HG03135 (cell line): ENCODE measurements around the gene USP32.
A peak's percentile ranks its signal among the peaks of the same experiment; 100 is the strongest.
"Not testable (repeated sequence)": the region's sequence is repeated elsewhere in the genome, so short reads cannot be mapped to it uniquely, and the experiment has no call there.

ENCODE experiments used
- ATAC-seq: cut with Tn5 transposase; IDR thresholded peaks from one replicate; pipeline ENCODE4 v1.9.1; 2021; ENCODE audit warnings: mild to moderate bottlenecking, moderate library complexity; ENCODE audit not compliant: unreplicated experiment

The USP32 gene, protein sequence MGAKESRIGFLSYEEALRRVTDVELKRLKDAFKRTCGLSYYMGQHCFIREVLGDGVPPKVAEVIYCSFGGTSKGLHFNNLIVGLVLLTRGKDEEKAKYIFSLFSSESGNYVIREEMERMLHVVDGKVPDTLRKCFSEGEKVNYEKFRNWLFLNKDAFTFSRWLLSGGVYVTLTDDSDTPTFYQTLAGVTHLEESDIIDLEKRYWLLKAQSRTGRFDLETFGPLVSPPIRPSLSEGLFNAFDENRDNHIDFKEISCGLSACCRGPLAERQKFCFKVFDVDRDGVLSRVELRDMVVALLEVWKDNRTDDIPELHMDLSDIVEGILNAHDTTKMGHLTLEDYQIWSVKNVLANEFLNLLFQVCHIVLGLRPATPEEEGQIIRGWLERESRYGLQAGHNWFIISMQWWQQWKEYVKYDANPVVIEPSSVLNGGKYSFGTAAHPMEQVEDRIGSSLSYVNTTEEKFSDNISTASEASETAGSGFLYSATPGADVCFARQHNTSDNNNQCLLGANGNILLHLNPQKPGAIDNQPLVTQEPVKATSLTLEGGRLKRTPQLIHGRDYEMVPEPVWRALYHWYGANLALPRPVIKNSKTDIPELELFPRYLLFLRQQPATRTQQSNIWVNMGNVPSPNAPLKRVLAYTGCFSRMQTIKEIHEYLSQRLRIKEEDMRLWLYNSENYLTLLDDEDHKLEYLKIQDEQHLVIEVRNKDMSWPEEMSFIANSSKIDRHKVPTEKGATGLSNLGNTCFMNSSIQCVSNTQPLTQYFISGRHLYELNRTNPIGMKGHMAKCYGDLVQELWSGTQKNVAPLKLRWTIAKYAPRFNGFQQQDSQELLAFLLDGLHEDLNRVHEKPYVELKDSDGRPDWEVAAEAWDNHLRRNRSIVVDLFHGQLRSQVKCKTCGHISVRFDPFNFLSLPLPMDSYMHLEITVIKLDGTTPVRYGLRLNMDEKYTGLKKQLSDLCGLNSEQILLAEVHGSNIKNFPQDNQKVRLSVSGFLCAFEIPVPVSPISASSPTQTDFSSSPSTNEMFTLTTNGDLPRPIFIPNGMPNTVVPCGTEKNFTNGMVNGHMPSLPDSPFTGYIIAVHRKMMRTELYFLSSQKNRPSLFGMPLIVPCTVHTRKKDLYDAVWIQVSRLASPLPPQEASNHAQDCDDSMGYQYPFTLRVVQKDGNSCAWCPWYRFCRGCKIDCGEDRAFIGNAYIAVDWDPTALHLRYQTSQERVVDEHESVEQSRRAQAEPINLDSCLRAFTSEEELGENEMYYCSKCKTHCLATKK (N-terminal part only)

DNA sequence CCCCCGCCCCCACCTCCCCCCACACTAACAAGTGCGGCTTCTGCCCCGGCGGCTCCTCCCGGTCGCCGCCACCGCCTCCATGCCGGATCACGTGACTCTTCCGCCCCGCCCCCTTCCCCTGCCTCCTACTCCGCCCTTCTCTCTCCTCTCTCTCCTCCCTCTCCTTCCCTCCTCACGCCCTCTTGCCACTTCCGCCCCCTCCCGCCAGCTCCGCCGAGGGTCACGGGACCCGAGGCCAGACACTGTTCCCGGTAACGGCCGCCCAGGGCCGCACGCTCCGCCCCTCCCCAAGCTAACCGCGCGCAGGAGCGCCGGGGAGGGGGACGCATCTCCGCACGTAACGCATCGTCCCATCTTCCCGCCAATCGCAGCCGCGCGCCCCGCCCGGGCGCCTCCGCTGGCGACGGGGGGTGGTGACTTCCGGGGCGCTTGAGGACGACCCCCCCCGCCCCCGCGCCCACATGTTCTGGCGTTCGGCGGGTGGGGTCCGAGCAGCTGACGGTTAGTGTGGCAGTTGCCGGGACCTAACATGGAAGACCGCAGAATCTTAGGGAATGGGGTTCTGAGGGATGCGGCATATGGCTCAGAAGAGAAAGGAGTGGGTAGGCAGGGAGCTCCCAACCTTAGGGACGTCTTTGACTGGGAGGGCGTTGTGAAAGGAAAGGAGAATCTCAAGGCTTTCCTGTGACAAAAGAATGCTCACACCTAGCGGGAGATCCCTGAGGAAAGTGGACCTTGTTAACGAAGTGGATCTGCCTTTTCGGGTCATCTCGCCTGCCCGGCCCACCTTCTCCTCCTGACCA is at the start of gene USP32:
TSS of gene USP32 (minus strand) at position 92 of the 803 bp plus-strand sequence. CDS start 194 bp downstream, outside the sequence.
- ATAC-seq: peak; percentile 78

DNA sequence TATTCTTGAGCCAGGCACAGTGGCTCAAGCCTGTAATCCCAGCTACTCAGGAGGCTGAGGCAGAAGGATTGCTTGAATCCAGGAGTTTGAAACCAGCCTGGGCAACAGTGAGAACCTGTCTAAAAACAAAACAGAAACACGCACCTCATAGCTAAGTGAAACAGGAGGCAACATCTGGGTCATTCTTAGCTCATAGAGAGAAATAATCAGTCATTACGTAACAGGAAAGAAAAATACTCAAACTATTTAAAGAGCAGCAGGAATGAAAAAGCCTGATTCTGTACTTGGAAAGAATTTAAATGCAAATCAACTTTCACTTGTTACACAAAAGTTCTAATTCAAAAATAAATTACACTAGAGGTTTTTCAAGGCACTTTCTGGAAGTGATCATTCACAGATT is 47.6 kb upstream of the USP32 start:
- ATAC-seq: no peak

DNA sequence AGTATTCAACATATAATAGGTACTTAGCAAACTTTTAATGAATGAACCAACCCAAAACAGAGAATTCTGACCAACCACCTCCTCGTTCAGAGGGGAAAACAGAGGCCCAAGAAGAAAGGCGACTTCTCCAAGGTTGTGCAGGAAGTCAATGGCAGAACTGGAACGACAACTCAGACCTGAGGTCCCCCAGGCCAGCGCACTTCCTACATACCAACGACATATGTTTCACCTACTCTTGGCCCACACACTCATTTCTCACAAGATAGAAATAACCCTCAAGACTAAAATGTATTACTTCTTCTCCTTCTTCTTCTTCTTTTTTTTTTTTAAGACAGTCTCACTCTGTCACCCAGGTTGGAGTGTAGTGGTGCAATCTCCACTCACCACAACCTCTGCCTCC is 44.7 kb upstream of the USP32 start:
- ATAC-seq: no peak

DNA sequence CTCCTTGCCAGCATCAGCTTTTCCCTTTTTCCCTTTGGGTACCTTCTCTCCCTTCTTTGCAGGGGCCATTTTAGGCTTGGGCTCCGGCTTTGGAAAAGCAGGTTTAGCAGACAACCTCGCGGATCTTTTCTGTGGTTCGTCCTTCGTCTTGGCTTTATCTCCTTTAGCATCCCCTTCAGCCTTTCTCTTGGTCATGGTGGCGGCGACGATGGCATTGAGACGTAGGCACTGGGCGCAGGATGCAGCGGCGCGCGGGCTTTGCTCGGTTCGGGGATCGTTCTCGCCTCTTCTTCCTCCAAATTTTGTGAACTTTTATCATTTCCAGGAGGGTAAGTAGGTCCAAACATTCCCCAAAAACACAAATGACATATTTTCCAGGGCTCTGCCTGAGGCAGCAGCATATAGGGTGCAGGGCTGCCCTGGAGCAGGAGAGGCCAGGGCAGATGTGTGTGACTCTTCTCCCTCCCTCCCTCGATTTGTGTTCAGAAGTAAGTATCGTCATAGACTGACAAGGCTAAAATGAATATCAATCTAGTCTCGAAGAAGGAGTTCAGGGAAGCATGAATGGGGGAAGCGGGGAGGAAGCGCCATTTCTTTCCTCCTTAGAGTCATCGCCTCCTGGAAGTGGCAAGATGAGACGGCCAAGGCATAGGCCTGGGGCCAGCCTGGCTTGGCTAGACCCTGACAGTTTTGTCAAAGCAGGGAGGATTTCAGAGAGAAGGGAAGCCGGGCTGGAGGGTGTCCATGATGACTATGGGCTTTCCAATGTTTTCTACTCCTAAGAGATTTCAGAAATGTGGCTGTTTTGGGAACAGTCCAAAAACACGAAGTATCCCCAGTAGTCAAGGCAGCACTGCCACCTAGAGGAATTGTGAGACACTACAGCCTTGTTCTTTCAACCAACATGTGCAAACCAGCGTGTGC is 43.6 kb upstream of the USP32 start:
- ATAC-seq: no peak

DNA sequence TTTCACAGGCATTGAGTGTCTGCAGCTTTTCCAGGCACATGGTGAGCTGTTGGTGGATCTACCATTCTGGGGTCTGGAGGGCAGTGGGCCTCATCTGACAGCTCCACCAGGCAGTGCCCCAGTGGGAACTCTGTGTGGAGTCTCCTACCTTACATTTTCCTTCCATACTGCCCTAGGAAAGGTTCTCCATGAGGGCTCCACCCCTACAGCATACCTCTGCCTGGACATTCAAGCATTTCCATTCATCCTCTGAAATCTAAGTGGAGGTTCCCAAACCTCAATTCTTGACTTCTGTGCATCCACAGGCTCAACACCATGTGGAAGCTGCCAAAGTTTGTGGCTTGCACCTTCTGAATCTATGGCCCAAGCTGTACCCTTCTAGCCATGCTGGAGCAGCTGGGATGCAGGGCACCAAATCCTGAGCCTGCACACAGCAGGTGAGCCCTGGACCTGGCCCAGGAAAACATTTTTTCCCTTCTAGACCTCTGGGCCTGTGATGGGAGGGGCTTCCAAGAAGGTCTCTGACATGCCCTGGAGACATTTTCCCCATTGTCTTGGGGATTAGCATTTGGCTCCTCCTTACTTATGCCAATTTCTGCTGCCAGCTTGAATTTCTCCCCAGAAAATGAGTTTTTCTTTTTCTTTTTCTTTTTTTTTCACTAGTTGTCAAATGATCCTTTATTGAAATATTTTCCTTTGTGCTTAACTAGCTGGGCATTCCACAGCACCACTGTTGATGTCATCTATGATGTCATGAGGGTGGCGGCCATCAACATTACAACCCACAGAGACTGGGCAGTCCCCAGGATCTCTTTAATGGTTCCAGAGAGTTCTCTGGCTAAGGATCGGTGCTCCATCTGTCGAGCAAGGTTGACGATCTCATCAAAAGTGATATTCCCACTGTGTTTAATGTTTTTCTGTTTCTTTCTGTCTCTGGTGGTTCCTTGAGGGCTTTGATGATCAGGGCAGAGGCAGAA is 41.4 kb upstream of the USP32 start:
- not testable (repeated sequence) for ATAC-seq

DNA sequence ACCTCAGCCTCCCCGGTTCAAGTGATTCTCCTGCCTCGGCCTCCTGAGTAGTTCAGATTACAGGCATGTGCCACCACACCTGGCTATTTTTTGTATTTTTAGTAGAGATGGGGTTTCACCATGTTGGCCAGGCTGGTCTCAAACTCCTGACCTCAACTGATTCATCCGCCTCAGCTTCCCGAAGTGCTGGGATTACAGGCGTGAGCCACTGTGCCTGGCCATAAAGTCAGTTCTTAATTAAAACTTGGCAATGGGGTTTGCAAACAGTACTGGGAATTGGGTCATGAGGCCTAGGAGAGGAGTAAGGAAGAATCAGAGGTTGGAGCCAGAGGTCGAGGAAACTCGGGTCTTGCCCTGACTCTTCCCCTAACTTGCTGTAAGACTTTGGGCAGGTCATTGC is 38.6 kb upstream of the USP32 start:
- not testable (repeated sequence) for ATAC-seq

DNA sequence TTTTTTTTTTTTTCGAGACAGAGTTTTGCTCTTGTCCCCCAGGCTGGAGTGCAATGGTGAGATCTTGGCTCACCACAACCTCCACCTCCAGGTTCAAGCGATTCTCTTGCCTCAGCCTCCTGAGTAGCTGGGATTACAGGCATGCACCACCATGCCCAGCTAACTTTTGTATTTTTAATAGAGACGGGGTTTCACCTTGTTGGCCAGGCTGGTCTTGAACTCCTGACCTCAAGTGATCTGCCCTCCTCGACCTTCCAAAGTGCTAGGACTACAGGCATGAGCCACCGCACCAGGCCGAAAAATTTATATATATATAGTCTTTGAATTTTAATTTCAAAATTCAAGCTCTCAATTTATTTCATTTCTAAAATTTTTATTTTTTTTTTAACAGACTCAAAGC is 36.6 kb upstream of the USP32 start:
- not testable (repeated sequence) for ATAC-seq

DNA sequence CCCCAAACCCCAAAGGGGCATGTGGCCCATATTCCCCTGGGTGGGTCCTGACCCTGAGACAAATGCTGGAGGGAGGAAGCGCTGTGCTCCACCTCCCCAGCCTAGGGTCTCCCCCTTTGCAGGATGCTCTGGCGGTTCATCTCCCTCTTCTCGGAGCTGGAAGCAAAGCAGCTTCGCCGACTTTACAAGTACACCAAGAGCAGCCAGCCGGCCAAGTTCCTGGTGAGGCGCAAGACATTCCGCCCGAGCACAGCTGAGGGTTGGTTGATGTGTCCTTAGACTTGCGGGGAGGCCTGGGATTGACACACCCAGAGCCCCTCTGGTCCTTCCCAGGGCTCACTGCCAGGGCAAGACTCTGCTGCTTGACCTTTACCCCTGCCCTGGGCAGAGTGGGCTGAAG is 34.7 kb upstream of the USP32 start:
- no peak for ATAC-seq

DNA sequence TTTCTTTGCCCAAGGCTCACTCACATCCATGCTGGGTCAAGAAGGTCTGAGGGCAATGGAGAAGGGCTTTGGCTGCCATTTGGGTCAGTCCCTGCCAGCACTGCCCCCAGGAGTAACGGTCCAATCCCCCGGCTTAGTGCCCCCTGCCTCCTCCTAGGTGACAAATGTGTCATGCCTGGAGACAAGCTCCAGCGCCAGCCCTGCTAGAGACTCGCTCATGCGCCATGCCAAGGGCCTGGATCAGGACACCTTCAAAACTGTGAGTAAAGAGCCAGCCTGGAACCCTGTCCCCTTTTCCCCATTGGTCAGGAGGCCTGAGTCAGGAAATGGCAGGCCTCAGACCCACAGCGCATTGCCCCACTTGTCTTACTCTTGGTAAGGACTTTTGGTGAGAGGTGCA is 33.7 kb upstream of the USP32 start:
- no peak for ATAC-seq

DNA sequence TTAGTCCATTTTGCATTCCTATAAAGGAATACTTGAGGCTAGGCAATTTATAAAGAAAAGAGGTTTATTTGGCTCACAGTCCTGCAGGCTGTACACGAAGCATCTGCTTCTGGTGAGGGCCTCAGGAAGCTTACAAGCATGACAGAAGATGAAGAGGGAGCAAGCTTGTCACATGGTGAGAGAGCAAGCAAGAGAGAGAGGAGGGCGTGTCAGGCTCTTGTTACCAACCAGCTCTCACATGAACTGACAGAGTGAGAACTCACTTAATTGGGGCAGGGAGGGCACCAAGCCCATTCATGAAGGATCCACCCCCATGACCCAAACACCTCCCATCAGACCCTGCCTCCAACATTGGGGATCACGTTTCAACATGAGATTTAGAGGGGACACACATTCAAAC is 31.9 kb upstream of the USP32 start:
- ATAC-seq: no peak

DNA sequence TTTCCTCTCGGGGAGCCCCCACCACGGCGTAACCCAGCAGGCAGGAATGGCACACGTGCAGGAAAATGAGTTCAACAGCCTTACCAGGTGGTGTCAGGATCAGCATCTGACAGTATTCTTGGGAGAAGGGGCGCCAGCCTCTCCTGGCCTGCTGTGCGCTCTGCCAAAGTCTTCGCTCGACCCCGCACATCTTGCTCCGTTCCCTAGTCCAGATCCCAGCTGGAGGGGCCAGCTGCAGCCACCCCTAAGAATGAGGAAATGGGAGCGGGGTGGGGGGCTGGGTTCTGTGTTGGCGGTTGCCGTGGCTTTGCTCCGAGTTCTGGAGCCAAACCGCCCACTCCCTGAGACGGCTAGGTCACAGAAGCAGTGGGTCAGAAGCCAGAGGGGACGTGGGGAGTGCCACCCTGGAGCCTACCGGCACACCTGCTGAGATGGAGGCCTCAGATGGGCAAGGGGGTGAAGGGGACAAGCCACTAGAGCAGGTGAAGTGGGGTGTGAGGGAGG is 30.3 kb upstream of the USP32 start, which contains the start of gene CHCT1:
TSS of gene CHCT1 (plus strand) at position 328 of the 504 bp plus-strand sequence. CDS start at position 432, 104 bp downstream.
- ATAC-seq: no peak

DNA sequence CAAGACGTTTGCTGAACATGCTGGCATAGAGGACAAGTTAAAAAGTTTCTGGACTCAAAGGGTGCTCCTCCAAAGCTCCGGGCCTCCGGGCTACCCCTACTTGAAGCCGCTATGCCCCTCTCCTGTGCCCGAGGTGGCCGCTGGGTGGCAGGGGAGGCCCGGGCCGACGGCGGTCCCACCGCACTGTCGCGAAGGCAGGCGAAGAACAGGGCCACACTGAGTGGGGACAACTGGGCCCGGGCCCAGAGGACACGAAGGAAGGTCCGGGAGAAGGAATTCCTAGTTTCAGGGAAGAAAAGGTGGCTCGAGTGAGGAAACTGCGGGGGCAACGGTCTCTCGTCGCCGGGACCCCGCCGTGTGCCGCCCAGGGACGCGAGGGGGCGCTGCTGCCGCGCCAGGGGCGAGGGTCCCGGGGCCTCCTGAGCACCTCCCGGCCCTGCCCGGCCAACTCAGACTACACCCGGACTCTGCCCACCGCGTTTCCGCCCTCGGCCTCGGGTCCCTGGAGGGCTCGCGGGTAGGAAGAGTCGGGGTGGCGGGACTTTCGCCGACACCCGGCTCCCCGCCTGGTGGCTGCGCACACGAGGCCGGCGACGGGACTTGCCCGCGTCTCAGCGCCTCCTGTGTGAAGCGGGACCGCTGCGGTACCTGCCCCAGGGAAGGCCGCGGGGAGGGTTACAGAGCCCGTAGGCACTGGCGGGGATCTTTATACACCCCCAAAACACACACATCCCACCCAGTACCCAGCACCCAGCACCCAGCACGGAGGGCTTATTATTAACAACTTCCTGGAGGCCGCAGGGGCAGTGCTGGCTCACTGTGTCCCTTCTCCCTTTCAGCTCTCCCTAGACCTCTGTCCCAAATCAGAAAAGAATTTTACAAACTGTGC is 29.6 kb upstream of the USP32 start:
- ATAC-seq: peak; percentile 81

DNA sequence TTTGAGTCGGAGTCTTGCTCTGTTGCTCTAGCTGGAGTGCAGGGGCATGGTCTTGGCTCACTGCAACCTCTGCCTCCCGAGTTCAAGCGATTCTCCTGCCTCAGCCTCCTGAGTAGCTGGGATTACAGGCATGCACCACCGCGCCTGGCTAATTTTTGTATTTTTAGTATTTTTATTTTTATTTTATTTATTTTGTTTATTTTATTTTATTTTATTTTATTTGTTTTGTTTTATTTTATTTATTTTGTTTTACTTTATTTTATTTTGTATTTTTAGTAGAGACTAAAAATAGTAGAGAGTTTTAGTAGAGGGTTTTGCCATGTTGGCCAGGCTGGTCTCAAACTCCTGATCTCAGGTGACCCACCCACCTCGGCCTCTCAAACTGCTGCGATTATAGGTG is 27.9 kb upstream of the USP32 start:
- not testable (repeated sequence) for ATAC-seq

DNA sequence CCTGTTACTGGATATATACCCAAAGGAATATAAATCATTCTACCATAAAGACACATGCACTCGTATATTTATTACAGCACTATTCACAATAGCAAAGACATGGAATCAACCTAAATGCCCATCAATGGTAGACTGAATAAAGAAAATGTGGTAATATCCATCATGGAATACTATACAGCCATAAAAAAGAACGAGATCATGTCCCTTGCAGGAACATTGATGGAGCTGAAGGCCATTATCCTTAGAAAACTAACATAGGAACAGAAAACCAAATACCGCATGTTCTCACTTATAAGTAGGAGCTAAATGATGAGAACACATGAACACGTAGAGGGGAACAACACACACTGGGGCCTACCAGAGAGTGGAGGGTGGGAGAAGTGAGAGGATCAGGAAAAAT is 27.1 kb upstream of the USP32 start:
- not testable (repeated sequence) for ATAC-seq

DNA sequence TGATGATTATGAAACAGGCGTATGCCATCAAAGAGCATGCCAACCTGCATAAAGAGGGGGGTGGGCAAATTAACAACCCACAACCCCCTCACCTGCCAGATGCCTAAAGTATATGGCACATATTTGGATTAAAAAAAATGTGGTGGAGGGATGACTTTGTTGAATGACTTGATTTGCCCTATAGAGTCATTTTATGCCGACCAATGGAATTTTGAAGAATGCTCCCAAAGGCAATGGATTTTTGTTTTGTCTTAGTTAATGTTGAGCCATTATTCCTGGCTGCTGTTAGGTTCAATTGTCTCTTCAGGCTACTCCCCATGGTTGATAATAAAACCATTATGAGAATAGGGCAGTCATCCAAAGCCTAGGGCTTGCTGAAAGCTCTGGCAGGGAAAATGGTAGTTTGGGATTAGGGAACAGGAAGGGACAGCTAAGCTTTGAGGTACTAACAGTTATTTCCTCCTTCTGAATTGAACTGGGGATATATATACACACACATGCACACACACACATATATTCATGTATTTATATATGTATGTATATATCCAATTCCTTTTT is 24.5 kb upstream of the USP32 start:
- ATAC-seq: no peak

DNA sequence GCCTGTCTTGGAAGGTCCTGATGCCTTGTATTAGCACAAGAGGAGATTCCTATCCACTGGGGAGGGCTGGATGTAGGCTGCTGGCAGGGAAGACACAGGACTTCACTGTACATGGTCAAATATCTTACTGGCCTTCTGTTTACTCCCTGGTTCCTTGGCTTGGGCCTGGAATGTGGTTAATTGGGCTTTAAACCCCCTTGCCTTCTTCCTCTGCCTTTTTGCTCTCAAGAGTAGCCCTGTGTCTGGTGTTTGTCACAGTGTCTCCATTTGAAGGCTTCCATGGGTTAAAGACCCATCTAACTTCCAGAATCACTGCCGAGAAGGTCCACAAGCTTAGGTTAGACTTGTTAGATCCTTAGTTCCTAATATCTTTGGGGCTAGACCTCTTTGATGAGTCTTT is 23.2 kb upstream of the USP32 start:
- ATAC-seq: no peak
